NOMO-1 (cell line): Measurements from ENCODE around the gene OSBP2.
A peak's percentile ranks its signal among the peaks of the same experiment; 100 is the strongest.

Experiments used
- DNase-seq, 2 experiments: peaks; one replicate each; lab custom pipeline; 2025; ENCODE audit not compliant: unreplicated experiment in 2 of 2; lab: John Stamatoyannopoulos, UW

Gene OSBP2

GRCh38 chr22:30923168-30923900, 228.7 kb downstream of the OSBP2 start:
- no peak for DNase-seq

GRCh38 chr22:30925667-30926066, 231.0 kb downstream of the OSBP2 start:
- DNase-seq = no peak

GRCh38 chr22:30926706-30927105, 232.0 kb downstream of the OSBP2 start:
- no peak for DNase-seq

GRCh38 chr22:30927806-30928205, 233.1 kb downstream of the OSBP2 start:
- no peak for DNase-seq

GRCh38 chr22:30928401-30928800, 233.7 kb downstream of the OSBP2 start:
- no peak for DNase-seq

GRCh38 chr22:30930228-30930627, 235.6 kb downstream of the OSBP2 start:
- no peak for DNase-seq

GRCh38 chr22:30931541-30932300, 237.0 kb downstream of the OSBP2 start:
- DNase-seq = no peak

- no peak for DNase-seq
Measured at GRCh38 chr22:30932661-30933060, 238.0 kb downstream of the OSBP2 start.

- DNase-seq = no peak
Measured at GRCh38 chr22:30933457-30933856, 238.8 kb downstream of the OSBP2 start.

- no peak for DNase-seq
Measured at GRCh38 chr22:30934053-30934452, 239.4 kb downstream of the OSBP2 start.

GRCh38 chr22:30940685-30941362, 246.2 kb downstream of the OSBP2 start:
- no peak for DNase-seq

- DNase-seq = no peak
Measured at GRCh38 chr22:30941363-30941740, 246.7 kb downstream of the OSBP2 start.

- no peak for DNase-seq
Measured at GRCh38 chr22:30943368-30943767, 248.7 kb downstream of the OSBP2 start.

GRCh38 chr22:30944986-30945385, 250.3 kb downstream of the OSBP2 start:
- DNase-seq = no peak

- DNase-seq = no peak
Measured at GRCh38 chr22:30945653-30946052, 251.0 kb downstream of the OSBP2 start.

GRCh38 chr22:30946354-30946753, 251.7 kb downstream of the OSBP2 start:
- DNase-seq = no peak

- DNase-seq = no peak
Measured at GRCh38 chr22:30947173-30947815, 252.6 kb downstream of the OSBP2 start.

- DNase-seq = peak in 1 of 2 experiments; percentile 38
Measured at GRCh38 chr22:30947816-30948454, 253.3 kb downstream of the OSBP2 start.

- DNase-seq = no peak
Measured at GRCh38 chr22:30948930-30949342, 254.3 kb downstream of the OSBP2 start.

GRCh38 chr22:30949934-30950660, 255.4 kb downstream of the OSBP2 start:
- no peak for DNase-seq
